ENCODE results near the gene LRRC51. TPM values are rescaled to one million over a fixed set of nuclear protein-coding genes. Genes with fewer than 3 reads are reported as not detected.
A peak's percentile ranks its signal among the peaks of the same experiment; 100 is the strongest.

Gene LRRC51
- total and polyA plus RNA-seq, 2 donors (not counting 1 experiment from before 2014, with no cell fraction given) = 5.0 to 6.9 TPM

GRCh38 chr11:72067266-72067665, 13.4 kb upstream of the LRRC51 start:
- H3K9me3 ChIP-seq (ENCODE audit: control insufficient read depth, insufficient read depth, low read depth, low read length) = no peaks in the 10 kb centered on the region
- H2AFZ ChIP-seq (ENCODE audit: low read length) = no peak overlapping the region
- H3K36me3 ChIP-seq (ENCODE audit: control insufficient read depth, insufficient read depth, low read length) = peaks cover 2% of the 10 kb centered on the region
- H3K4me1 ChIP-seq (ENCODE audit: control insufficient read depth, extremely low read depth, insufficient read depth, low read length) = peaks cover 25% of the 10 kb centered on the region
- no peak overlapping the region for H3K4me3 ChIP-seq (replicated peaks in 1 of 4; ENCODE audit: control extremely low read depth in 1 of 4, insufficient read depth in 1 of 4, low read depth in 3 of 4, low read length in 4 of 4)
- H3K9ac ChIP-seq (ENCODE audit: insufficient read depth, low read length) = no peak overlapping the region
- H3K4me2 ChIP-seq (ENCODE audit: extremely low read depth, insufficient read depth, low read length) = no peak overlapping the region
- H3K79me2 ChIP-seq (ENCODE audit: control insufficient read depth, insufficient read depth, low read length) = peaks cover 50% of the 10 kb centered on the region
- H3K27ac ChIP-seq (ENCODE audit: insufficient read depth, low read length) = no peak overlapping the region
- no peaks in the 10 kb centered on the region for H4K20me1 ChIP-seq (ENCODE audit: control insufficient read depth, extremely low read depth, insufficient read depth, low read length)
- DNase-seq (ENCODE audit: low read depth in 2 of 2) = no peak
- TF ChIP-seq EZH2 (IDR thresholded peaks at IDR 0.05; ENCODE audit: low read length, missing control alignments) = no peak
- TF ChIP-seq, protein P1, sequence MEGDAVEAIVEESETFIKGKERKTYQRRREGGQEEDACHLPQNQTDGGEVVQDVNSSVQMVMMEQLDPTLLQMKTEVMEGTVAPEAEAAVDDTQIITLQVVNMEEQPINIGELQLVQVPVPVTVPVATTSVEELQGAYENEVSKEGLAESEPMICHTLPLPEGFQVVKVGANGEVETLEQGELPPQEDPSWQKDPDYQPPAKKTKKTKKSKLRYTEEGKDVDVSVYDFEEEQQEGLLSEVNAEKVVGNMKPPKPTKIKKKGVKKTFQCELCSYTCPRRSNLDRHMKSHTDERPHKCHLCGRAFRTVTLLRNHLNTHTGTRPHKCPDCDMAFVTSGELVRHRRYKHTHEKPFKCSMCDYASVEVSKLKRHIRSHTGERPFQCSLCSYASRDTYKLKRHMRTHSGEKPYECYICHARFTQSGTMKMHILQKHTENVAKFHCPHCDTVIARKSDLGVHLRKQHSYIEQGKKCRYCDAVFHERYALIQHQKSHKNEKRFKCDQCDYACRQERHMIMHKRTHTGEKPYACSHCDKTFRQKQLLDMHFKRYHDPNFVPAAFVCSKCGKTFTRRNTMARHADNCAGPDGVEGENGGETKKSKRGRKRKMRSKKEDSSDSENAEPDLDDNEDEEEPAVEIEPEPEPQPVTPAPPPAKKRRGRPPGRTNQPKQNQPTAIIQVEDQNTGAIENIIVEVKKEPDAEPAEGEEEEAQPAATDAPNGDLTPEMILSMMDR (conservative IDR thresholded peaks at IDR 0.05 in 1 of 2, IDR thresholded peaks at IDR 0.05 in 1 of 2; ENCODE audit: low read depth in 1 of 2, low read length in 2 of 2) = no peak
- H3K27me3 ChIP-seq (ENCODE audit: control insufficient read depth, insufficient read depth, low read length) = no peaks in the 10 kb centered on the region

DNA sequence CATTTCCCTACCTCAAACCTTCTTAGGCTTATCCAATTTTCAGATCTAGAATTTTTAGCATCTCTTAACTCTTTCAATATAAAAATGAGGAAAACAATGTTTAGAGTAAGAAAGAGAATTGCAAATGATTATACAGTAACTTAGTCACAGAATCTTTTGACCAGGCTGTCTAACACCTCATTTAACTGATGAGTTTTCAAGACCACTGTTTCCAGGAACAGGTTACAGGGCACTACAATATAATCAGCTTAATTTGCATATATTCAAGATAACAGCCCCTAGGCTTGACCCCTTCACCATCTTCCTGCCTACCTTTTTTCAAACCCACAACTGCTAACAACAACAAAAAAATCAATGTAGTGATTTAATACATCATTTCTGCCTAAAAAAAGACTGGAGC, 13.0 kb upstream of the LRRC51 start:
- no peaks in the 10 kb centered on the region for H4K20me1 ChIP-seq (ENCODE audit: control insufficient read depth, extremely low read depth, insufficient read depth, low read length)
- H3K4me1 ChIP-seq (ENCODE audit: control insufficient read depth, extremely low read depth, insufficient read depth, low read length) = peaks cover 27% of the 10 kb centered on the region
- DNase-seq (ENCODE audit: low read depth in 2 of 2) = no peak
- no peak overlapping the region for H3K4me3 ChIP-seq (replicated peaks in 1 of 4; ENCODE audit: control extremely low read depth in 1 of 4, insufficient read depth in 1 of 4, low read depth in 3 of 4, low read length in 4 of 4)
- H3K27ac ChIP-seq (ENCODE audit: insufficient read depth, low read length) = no peak overlapping the region
- H3K79me2 ChIP-seq (ENCODE audit: control insufficient read depth, insufficient read depth, low read length) = peaks cover 50% of the 10 kb centered on the region
- no peak overlapping the region for H3K9ac ChIP-seq (ENCODE audit: insufficient read depth, low read length)
- no peaks in the 10 kb centered on the region for H3K27me3 ChIP-seq (ENCODE audit: control insufficient read depth, insufficient read depth, low read length)
- TF ChIP-seq EZH2 (IDR thresholded peaks at IDR 0.05; ENCODE audit: low read length, missing control alignments) = no peak
- TF ChIP-seq, protein P1 (conservative IDR thresholded peaks at IDR 0.05 in 1 of 2, IDR thresholded peaks at IDR 0.05 in 1 of 2; ENCODE audit: low read depth in 1 of 2, low read length in 2 of 2) = no peak
- H3K9me3 ChIP-seq (ENCODE audit: control insufficient read depth, insufficient read depth, low read depth, low read length) = no peaks in the 10 kb centered on the region
- peak overlapping the region; percentile 36 for H3K4me2 ChIP-seq (ENCODE audit: extremely low read depth, insufficient read depth, low read length)
- peaks cover 2% of the 10 kb centered on the region for H3K36me3 ChIP-seq (ENCODE audit: control insufficient read depth, insufficient read depth, low read length)
- H2AFZ ChIP-seq (ENCODE audit: low read length) = no peak overlapping the region

- no peaks in the 10 kb centered on the region for H3K27me3 ChIP-seq (ENCODE audit: control insufficient read depth, insufficient read depth, low read length)
- DNase-seq (ENCODE audit: low read depth in 2 of 2) = peak in 1 of 2 donors; percentile 29
- peaks cover 60% of the 10 kb centered on the region for H3K79me2 ChIP-seq (ENCODE audit: control insufficient read depth, insufficient read depth, low read length)
- H4K20me1 ChIP-seq (ENCODE audit: control insufficient read depth, extremely low read depth, insufficient read depth, low read length) = no peaks in the 10 kb centered on the region
- peaks cover 2% of the 10 kb centered on the region for H3K36me3 ChIP-seq (ENCODE audit: control insufficient read depth, insufficient read depth, low read length)
- peak overlapping the region; percentile 78 for H3K27ac ChIP-seq (ENCODE audit: insufficient read depth, low read length)
- no peaks in the 10 kb centered on the region for H3K9me3 ChIP-seq (ENCODE audit: control insufficient read depth, insufficient read depth, low read depth, low read length)
- peaks cover 30% of the 10 kb centered on the region for H3K4me1 ChIP-seq (ENCODE audit: control insufficient read depth, extremely low read depth, insufficient read depth, low read length)
- H3K4me2 ChIP-seq (ENCODE audit: extremely low read depth, insufficient read depth, low read length) = peak overlapping the region; percentile 73
- no peak overlapping the region for H3K9ac ChIP-seq (ENCODE audit: insufficient read depth, low read length)
- TF ChIP-seq, protein P1 (conservative IDR thresholded peaks at IDR 0.05 in 1 of 2, IDR thresholded peaks at IDR 0.05 in 1 of 2; ENCODE audit: low read depth in 1 of 2, low read length in 2 of 2) = no peak
- TF ChIP-seq EZH2 (IDR thresholded peaks at IDR 0.05; ENCODE audit: low read length, missing control alignments) = no peak
- H2AFZ ChIP-seq (ENCODE audit: low read length) = no peak overlapping the region
- H3K4me3 ChIP-seq (replicated peaks in 1 of 4; ENCODE audit: control extremely low read depth in 1 of 4, insufficient read depth in 1 of 4, low read depth in 3 of 4, low read length in 4 of 4) = peak overlapping the region; percentile 13 to 36 (median 26)
Measured at GRCh38 chr11:72069200-72069599, 11.4 kb upstream of the LRRC51 start.
